GM18526 (cell line): ENCODE results near the gene GALNT10.

Source experiments
- POLR2A ChIP-seq: IDR thresholded peaks from 3 replicates; pipeline ENCODE4 v1.6.1; 2011; ENCODE audit not compliant: insufficient read length; ENCODE audit errors: extremely low read depth

GALNT10 gene

DNA sequence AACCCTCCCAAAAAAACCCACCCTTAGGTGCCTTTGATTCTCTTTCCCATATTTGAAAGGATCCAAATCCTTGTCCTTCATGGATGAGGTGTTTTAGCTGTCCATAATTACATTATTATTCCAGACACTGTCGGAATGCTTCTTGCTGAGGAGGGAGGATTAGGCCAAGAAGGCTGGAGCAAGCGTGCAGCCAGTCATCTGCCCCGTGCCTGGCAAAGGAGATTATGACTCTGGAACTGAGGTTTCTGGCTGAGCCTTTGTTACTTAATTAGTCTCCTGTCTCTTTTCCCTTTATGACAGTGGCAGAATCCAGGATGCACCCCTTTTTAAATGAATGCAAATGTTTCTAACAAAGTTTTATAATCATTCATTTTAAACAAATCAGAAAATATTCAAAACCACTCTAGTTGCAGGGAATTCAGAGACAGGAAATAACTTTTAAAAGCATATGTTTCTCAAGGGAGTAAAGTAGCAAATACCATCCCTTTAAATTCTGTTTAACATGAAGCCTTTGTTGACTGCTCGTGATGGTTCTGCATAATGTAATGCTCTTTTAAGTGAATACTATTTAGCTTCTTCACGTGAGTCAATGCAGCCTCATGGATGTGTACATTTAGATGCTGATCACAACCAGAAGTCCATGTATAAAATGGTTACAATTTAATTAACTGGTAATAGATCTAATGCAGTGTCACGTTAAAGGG, 69.8 kb downstream of the GALNT10 start:
- TF ChIP-seq POLR2A: no peak

DNA sequence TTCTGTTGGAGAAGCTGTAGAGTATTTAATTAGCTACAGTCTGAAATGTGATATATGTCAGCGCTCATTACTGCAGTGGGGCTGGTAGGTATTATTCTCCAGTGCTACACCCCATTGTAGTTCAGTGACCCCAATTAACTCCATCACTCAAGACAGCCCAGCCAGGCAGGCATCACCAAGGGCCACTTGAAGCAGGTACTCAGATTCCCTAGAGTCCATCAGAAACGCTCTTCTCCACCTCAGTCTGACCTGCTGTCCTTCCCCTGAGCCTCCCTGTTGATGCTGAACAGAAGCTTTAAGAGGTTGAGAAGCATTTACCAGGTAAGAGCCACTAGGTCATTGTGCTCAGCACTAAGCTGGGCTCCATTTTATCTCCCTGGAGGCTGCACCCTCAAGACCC, 71.8 kb downstream of the GALNT10 start:
- TF ChIP-seq POLR2A: no peak

DNA sequence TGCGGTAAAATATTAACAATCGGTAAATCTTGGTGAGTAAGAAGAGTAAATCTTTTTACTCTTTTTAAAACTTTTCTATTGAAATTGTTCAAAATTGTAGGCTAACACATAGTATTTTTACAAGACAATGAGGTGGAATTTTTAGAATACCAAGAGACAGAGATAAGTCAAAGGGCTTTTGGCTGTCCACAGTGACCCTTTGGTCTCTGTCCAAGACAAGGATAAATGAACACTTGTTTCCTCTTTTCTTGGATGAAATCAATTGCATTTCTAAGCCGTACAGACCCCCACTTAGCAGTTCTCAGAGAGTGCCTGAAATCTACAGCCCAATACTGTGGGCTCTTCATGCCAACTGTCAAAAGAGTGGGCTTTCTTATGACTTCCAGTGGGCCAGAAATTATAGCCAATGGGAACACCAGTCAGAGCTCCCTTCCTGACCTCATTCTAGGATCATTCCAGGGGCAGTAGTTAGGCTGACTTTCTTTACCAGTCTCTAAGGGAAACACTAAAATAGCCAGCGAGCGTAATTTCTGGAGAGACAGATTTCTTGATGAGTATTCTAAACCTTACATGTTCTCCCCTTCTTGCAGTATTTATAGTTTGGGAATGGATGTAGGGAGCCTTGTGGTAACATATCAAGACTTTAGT, 74.1 kb downstream of the GALNT10 start:
- no peak for TF ChIP-seq POLR2A

DNA sequence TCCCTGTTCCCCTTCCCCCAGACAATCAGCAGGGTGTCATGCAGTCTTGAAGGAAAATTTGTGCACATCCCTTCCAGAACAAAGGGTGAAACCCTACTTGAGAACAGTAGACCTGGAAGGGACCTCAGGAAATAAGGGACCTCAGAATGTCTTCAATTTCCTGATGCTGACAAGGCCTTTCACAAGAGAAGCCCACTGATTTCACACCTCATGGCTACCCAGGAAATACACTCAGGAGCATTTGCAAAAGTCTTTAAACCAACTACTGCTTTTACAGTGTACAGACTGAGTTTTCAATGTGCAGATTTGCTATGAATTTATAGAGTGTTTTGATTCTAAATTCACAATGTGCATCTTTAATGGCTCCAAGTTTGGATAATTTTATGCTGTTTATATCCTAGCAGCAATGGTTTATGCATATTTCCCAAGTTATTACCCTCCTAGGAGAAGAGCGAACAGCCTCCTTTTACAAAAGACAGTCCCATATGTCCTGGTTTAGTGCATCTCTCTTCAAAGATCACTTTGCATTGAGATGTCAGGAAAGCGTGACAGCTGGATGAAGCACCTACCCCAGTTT, 74.8 kb downstream of the GALNT10 start:
- TF ChIP-seq POLR2A: no peak

DNA sequence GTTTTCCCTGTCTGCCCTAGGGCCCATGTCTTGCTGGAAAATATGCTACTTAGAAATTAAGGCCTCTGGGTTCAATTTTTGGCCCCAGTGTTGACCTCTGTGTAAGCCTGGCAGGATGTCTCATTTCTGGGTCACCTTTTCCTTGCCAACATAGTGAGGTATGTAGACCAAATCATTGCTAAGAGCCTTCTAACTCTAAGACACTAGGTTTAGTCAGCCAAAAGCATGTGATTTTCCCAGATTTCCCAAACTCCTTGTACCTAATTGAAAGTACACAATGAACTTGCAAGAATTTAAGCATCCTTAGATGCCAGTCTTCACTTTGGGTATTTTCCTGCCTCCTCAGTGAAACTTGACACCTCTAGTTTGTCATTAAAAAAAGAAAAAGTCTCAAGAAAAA, 77.0 kb downstream of the GALNT10 start:
- no peak for TF ChIP-seq POLR2A

DNA sequence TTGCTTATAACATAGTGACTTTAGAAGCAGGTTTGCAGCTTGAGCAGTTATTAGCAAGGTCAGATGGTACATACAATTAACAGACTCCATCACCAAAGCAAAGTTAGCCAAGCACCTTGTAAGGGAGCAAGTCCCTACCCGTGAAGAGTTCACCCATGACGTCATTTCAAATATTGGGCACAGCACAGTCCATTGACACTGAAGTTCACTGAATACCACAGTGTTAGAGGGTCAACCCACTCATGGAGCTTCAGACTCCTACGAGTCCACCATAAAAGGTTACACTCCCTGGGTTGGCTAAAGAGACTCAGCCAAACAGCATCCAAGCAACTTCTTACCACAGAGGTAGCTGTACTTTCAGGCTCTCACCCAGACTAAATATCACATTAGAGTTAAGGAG, 77.5 kb downstream of the GALNT10 start:
- TF ChIP-seq POLR2A: no peak

DNA sequence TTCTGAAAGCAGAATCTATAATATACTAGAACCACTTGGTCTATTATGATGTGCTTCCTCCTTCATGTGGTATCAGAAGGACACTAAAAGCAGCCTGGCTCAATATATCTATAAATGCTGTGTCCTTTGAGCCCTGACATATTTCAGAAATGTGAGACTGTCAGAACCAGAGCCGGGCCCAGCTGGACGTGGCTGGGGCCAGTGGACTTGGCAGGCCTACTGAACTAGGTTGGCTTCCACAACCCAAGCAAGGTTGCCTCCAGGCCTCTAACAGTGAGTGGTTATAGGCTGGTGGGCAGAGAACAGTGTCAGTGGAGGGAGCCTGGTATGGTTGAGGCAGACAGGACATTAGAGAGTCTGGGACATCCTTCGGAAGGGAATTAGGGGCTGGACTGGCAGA, 78.9 kb downstream of the GALNT10 start:
- no peak for TF ChIP-seq POLR2A

DNA sequence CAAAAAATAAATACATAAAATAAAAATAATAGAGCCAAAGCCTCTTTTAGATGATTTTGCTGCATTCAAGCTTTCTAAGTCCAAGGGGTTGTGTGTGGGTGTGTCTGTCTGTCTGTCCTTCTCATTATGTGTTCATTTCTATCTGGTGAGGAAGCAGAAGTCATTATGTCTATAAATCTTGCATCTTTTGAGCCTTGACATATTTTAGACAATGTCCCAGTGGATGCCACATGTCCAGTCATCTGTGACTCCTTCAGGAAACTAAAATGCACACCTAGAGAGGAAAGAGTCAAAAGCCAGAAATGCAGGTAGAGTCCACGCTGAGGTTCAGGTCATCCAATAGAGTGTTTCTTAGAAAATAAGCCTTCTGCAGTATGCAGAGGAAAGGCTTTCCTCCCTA, 80.9 kb downstream of the GALNT10 start:
- TF ChIP-seq POLR2A: no peak

DNA sequence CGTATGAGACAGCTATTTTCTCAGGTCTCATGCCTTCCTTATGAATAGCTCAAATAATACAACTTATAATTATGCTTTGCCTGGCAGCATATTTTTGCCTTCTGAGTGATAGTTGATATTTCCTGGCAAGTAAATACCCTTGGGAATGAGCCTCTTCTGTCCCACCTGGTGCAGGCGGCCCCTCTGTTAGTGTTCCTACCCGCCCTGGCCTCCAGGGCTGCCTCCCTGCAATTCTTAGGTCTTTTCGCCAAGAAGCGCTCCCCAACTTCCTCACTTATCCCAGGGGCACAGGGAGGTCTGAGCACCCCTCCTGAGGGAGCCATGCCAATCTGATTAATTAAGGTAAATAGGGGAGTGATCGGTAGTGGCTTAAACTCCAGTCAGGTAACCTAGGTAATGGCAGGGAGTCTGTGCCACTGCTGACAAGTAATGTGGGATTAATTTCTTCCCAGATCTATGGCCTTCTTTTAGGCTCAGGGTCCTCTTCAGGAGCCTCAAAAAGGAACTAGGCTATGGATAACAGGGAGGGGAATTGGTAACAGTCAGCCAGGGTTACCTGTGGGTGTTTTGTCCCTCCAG, 81.5 kb downstream of the GALNT10 start:
- no peak for TF ChIP-seq POLR2A

DNA sequence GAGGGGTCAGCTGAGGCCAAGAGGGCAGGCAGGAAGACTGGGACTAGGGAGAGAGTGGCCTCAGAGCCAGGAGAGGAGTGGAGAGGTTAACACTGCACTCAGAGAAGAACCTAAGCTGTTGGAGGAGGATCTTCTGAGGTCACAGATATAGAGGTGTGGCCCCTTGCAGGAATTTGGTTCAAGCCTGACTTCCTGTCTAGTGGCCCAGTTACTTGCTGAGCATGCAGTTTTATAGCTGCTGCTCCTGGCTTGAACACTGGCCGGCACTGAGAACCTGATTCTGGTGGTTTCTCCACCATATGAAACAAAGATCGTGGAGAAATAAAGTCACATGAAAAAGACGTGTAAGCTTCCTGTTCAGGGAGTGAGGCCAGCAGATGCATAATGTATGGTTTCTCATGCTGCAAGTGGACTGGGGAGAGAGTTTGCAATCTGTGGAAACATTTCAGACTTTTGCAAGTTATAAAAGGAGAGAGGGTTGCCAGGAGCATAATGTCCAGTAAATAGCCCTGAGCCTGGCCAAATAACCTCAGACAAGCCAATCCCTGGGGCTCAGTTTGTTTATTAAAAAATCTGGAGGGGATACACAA, 82.6 kb downstream of the GALNT10 start:
- TF ChIP-seq POLR2A: no peak

DNA sequence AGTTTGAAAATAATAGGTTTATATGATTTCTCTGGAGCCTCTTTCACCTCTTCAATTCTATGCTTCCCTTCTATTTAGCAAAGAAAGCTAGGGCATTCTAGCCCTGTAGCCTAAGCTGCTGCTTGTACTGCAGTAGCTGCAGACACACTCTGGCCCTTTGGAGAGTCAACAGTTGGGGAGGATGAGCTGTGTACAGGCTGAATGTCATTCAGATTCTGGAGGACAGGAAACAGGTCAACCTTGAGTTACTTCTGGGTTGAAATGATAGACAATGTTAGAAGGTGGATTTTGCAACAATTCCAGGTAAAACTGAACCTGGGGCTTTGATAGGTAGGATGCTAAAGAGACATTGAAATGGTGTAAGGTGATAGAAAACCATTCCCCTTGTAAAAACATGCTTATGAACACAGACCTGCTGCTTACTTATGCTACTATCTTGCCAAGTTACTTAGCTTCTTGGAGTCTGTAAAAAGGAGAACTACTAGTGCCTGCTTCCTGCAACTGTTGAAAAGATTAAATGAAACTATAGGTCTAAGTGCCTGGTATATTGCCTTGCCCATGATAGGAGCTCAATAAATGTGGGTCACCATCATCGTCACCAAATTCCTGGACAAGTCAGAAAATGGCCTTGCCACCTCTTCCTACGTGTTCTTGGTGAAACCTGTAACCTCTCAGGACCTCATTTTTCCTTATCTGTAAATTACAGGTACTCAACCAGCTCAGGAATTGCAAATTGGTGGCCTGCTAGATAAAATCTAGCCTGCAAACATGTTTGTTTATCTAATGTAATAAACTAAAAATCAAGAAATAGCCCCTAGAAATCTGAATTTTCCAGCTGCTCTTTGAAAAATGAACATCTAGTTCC, 83.7 kb downstream of the GALNT10 start:
- no peak for TF ChIP-seq POLR2A

DNA sequence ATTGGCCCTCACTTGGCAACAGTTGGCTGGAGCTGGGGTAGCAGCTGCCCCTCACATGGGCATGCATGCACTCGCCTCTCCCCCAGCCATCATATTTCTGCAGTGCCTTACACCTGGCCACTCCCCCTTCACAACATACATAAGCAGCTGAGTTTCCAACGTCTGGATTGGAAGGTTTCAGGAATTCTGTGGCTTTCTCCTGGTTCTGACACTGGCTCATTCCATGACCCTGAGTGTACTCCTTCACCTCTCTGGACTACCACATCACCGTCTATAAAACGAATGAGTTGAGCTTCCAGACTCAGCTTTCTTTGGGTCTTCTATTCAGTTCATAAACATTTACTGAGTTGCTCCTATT, 84.3 kb downstream of the GALNT10 start:
- TF ChIP-seq POLR2A: no peak

DNA sequence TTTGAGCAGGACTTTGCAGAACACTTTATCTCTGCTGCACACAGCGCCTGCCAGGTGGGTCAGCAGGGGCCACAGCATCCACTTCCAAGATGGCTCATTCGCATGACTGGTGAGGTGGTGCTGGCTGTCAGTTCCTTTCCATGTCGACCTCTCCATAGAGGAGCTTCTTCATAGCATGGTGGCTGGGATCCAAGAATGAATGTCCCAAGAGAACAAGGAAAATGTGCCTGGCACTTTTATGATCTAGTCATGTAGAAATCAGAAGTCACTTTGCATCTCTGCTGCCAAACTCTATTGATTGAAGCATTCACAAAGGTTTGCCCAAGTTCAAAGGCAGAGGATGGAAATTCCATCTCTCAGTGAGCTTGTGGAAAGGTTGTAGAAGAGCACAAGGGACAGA, 85.0 kb downstream of the GALNT10 start:
- TF ChIP-seq POLR2A: no peak

DNA sequence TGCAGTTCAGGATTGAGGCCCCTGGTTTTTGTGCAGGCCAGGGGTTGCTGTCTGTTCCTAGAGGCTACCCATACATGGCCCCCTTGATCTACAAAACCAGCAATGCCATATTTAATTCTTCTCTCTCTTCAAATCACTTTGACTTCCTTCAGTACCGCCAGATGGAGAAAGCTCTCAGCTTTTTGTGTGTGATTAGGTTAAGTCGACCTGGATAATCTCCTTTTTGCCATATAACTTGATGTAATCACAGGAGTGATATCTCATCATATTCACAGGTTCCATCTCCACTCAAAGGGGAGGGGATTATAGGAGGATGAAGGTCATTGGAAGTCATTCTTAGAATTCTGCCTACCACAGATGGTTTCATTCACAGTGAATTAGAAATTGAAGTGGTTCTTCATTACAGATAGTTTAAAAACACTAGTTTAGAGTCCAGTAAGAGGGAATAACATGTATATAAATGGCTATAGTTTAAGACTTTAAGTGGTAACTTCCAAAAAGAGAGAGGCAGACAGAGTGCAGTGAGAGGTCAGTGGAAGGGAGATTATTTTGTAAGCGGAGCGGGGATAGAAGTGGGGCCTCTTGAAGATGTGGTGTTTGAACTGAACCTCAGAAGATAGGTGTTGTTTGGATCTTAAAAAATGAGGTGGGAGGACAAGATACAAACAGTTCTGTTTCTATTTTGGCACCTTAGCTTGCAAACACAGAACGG, 85.9 kb downstream of the GALNT10 start:
- no peak for TF ChIP-seq POLR2A
